Measurements from ENCODE around the gene CPHXL2. TPM values are rescaled to one million over a fixed set of nuclear protein-coding genes. Genes with fewer than 3 reads are reported as not detected.

CPHXL2 gene
- total RNA-seq, 1 donor from 2014 or later: not detected

DNA sequence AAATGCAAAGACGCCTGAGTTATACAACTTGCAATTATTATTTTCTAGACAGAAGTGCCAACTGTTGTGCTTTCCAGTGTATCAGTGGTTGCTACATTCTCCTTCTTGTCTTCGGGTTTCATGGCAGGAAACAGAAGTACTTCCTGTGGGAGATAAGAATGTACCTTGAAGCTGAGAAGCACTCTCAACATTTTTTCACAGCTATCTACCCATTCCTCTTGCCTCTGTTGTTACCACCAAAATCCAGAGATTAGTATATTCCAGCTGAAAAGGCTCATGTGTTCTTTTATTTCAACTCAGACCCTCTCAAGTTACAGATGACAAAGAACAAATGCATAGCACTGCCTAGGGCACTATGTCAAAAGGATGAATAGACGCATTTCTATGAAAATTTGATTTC is 49.0 kb downstream of the CPHXL2 start:
- POLR2A ChIA-PET: no interaction called here
- TF ChIP-seq, protein P1, sequence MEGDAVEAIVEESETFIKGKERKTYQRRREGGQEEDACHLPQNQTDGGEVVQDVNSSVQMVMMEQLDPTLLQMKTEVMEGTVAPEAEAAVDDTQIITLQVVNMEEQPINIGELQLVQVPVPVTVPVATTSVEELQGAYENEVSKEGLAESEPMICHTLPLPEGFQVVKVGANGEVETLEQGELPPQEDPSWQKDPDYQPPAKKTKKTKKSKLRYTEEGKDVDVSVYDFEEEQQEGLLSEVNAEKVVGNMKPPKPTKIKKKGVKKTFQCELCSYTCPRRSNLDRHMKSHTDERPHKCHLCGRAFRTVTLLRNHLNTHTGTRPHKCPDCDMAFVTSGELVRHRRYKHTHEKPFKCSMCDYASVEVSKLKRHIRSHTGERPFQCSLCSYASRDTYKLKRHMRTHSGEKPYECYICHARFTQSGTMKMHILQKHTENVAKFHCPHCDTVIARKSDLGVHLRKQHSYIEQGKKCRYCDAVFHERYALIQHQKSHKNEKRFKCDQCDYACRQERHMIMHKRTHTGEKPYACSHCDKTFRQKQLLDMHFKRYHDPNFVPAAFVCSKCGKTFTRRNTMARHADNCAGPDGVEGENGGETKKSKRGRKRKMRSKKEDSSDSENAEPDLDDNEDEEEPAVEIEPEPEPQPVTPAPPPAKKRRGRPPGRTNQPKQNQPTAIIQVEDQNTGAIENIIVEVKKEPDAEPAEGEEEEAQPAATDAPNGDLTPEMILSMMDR (IDR thresholded peaks at IDR 0.05): no peak
- Mint-ChIP-seq H3K27me3 (no peaks in the 10 kb centered on the region), H3K9me3 (no peaks in the 10 kb centered on the region), H3K36me3 (ENCODE audit: low read depth) (peaks cover 72% of the 10 kb centered on the region), H3K4me3 (no peak overlapping the region), H3K4me1 (peaks cover 2% of the 10 kb centered on the region), H3K27ac (no peak overlapping the region)
- intact Hi-C loops (cut with micrococcal nuclease): no loop called here
- DNase-seq: no peak
- CTCF ChIA-PET: no interaction called here
- no peak for ATAC-seq (ENCODE audit: low read depth)

DNA sequence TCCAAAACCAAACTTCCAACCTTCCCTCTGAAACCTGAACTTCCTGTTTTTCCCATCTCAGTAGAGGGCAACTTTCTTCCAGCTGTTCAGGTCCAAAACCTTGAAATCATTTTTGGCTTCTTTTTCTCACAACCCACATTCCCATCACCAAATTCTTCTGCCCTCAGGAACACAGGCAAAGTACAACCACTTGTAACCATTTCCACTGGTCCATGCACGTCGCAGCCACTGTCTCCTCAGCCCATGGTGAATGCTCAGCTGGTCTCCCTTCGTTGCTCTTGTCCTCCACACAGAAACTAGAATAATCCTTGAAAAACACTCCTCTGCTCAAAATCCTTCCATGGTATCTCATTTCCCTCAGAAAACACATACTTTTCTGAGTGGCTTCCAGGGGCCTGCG is 50.0 kb downstream of the CPHXL2 start:
- Mint-ChIP-seq H3K27ac (no peak overlapping the region), H3K4me3 (no peak overlapping the region), H3K9me3 (no peaks in the 10 kb centered on the region), H3K4me1 (peaks cover 11% of the 10 kb centered on the region), H3K27me3 (no peaks in the 10 kb centered on the region), H3K36me3 (ENCODE audit: low read depth) (peaks cover 68% of the 10 kb centered on the region)
- intact Hi-C loops (cut with micrococcal nuclease): no loop called here
- ATAC-seq (ENCODE audit: low read depth): no peak
- TF ChIP-seq, protein P1 (IDR thresholded peaks at IDR 0.05): no peak
- no peak for DNase-seq
- ChIA-PET POLR2A (no interaction called here), CTCF (no interaction called here)

GRCh38 chr16:75624921-75625334 is 51.9 kb downstream of the CPHXL2 start:
- ATAC-seq (ENCODE audit: low read depth) (no peak), DNase-seq (no peak)
- no peak overlapping the region for H3K27ac Mint-ChIP-seq
- H3K27me3 Mint-ChIP-seq: no peaks in the 10 kb centered on the region
- H3K4me1 Mint-ChIP-seq: peaks cover 22% of the 10 kb centered on the region
- ChIA-PET POLR2A (no interaction called here), CTCF (no interaction called here)
- no peaks in the 10 kb centered on the region for H3K9me3 Mint-ChIP-seq
- H3K4me3 Mint-ChIP-seq: no peak overlapping the region
- intact Hi-C loops (cut with micrococcal nuclease): no loop called here
- TF ChIP-seq, protein P1 (IDR thresholded peaks at IDR 0.05): no peak
- H3K36me3 Mint-ChIP-seq (ENCODE audit: low read depth): peaks cover 61% of the 10 kb centered on the region

- intact Hi-C loops (cut with micrococcal nuclease): loop anchor here (1.0 to 2.0 kb wide), 10 partner anchors 24 to 1568 kb away; partner anchors contain the start of genes CFDP1, GABARAPL2, KARS1 and MON1B
- Mint-ChIP-seq H3K4me1 (peaks cover 22% of the 10 kb centered on the region), H3K4me3 (peak within 1 kb of the TSS; percentile 98), H3K9me3 (no peaks in the 10 kb centered on the region), H3K27me3 (no peaks in the 10 kb centered on the region), H3K36me3 (ENCODE audit: low read depth) (peaks cover 55% of the 10 kb centered on the region), H3K27ac (peak within 1 kb of the TSS; percentile 95)
- TF ChIP-seq, protein P1 (IDR thresholded peaks at IDR 0.05): no peak
- POLR2A ChIA-PET: interaction anchor here (0.5 to 3.0 kb wide), 21 partner anchors 10 to 1568 kb away, joined by 3 to 95 read pairs (median 5); partner anchors contain the start of genes CFDP1, GABARAPL2, KARS1 and MON1B
- CTCF ChIA-PET: interaction anchor here (1.2 to 2.0 kb wide), 3 partner anchors 25 to 158 kb away, joined by 3 to 6 read pairs (median 3); partner anchors contain the start of genes KARS1 and TERF2IP
- ATAC-seq (ENCODE audit: low read depth) (peak; percentile 97), DNase-seq (peak; percentile 93)
Measured at GRCh38 chr16:75622761-75623605, 53.8 kb downstream of the CPHXL2 start, which contains the start of gene ADAT1. TSS of gene ADAT1 (minus strand) at chr16:75623281. CDS start at chr16:75620799, 2,482 bp downstream.

GRCh38 chr16:75621170-75621477 is 55.7 kb downstream of the CPHXL2 start:
- POLR2A ChIA-PET: interaction anchor here (0.6 to 3.0 kb wide), 2 partner anchors 24 to 28 kb away, joined by 7 to 95 read pairs; partner anchors contain the start of genes KARS1 and TERF2IP
- no peak for ATAC-seq (ENCODE audit: low read depth)
- TF ChIP-seq, protein P1 (IDR thresholded peaks at IDR 0.05): no peak
- H3K4me1 Mint-ChIP-seq: peaks cover 22% of the 10 kb centered on the region
- no peak for DNase-seq
- H3K27ac Mint-ChIP-seq: no peak overlapping the region
- CTCF ChIA-PET: no interaction called here
- no peaks in the 10 kb centered on the region for H3K27me3 Mint-ChIP-seq
- intact Hi-C loops (cut with micrococcal nuclease): no loop called here
- H3K9me3 Mint-ChIP-seq: no peaks in the 10 kb centered on the region
- peak overlapping the region; percentile 7 for H3K4me3 Mint-ChIP-seq
- H3K36me3 Mint-ChIP-seq (ENCODE audit: low read depth): peaks cover 52% of the 10 kb centered on the region
